Astrocyte of the spinal cord (primary cell): ENCODE results near the gene SELENOO.

Experiments used
- DNase-seq: peaks from one replicate; pipeline ENCODE4 v3.0.0; 2011; ENCODE audit warnings: low read depth, low spot score
- H3K4me3 ChIP-seq: 2 replicates; pipeline ENCODE4 v1.5.1; 2011; ENCODE audit warnings: low read depth, mild to moderate bottlenecking, low read length, moderate library complexity
- in situ Hi-C: cut with HindIII; loops from 2 replicates; pipeline ENCODE4 v1.10.0; 2017; ENCODE audit warnings: low sequenced_read_pairs
- TF ChIP-seq, protein P1 (sequence below): IDR thresholded peaks from 2 replicates; pipeline ENCODE4 v1.5.1; 2012; ENCODE audit warnings: low read depth, mild to moderate bottlenecking, low read length, inconsistent platforms

Gene SELENOO

DNA sequence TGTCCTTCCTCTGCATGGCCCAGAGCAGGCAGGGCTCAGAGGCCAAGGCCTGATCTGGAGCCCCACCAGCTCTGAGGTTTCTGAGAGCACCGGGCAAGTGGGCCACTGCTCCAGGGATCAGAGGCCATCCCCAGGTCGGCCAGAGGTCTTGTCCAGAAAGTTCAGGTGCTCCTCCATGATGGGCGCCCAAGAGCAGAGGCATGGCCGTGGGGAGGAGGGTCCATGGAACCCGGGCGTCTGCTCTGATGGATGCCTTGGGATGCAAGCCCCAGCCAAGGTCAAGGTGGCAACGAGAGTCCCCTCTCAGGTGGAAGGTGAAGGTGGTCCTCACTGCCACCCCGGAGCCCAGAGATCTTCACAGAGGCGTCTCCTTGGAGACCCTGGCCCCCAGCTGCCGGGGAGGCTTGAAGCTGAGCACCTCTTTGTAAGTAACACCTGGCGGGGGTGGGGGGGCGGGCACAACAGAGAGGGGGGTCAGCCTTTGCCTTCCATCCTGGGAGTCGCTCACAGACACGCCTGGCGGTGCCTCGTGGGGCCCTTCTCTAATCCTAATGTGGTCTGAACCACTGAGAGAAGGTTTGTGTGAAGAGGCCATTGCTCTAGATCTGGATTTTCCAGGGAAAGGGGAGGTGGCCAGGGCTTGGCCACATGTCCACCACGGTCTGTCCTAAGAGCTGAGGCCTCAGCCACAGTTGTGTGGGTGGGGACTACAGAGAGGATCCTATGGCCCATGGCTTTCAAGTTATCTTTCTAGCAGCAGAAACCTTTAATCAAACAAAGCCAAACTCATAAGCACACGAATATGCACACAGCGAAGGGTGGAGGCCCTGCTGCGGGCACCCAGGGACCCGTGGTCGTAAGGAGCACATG, 52.5 kb downstream of the SELENOO start:
- TF ChIP-seq, protein P1, sequence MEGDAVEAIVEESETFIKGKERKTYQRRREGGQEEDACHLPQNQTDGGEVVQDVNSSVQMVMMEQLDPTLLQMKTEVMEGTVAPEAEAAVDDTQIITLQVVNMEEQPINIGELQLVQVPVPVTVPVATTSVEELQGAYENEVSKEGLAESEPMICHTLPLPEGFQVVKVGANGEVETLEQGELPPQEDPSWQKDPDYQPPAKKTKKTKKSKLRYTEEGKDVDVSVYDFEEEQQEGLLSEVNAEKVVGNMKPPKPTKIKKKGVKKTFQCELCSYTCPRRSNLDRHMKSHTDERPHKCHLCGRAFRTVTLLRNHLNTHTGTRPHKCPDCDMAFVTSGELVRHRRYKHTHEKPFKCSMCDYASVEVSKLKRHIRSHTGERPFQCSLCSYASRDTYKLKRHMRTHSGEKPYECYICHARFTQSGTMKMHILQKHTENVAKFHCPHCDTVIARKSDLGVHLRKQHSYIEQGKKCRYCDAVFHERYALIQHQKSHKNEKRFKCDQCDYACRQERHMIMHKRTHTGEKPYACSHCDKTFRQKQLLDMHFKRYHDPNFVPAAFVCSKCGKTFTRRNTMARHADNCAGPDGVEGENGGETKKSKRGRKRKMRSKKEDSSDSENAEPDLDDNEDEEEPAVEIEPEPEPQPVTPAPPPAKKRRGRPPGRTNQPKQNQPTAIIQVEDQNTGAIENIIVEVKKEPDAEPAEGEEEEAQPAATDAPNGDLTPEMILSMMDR: no peak
- in situ Hi-C loops: no loop called here
- no peak overlapping the region for H3K4me3 ChIP-seq

DNA sequence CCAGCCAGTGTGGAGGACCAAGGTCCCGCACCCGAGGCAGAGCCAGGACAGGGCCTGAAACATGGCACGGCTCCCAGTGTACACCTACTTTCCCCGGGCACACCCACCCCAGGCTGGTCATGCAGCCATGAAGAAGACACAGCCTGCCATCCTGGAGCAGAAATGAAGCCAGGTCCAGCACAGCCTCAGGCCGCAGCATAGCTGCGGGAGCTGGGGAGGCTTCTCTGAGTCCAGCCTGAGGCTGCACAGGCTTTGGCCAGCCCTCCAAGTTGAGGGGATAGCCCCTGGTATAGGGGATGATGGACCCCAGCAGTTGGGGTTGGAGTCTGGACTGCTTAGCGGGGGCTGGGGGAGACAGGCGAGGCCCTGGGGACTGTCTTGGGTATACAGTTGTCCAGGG, 53.1 kb downstream of the SELENOO start:
- in situ Hi-C loops: no loop called here
- no peak overlapping the region for H3K4me3 ChIP-seq
- DNase-seq: no peak
- TF ChIP-seq, protein P1: no peak

More for the DNA sequence above, 52.5 kb downstream of the SELENOO start:
- no peak for DNase-seq

DNA sequence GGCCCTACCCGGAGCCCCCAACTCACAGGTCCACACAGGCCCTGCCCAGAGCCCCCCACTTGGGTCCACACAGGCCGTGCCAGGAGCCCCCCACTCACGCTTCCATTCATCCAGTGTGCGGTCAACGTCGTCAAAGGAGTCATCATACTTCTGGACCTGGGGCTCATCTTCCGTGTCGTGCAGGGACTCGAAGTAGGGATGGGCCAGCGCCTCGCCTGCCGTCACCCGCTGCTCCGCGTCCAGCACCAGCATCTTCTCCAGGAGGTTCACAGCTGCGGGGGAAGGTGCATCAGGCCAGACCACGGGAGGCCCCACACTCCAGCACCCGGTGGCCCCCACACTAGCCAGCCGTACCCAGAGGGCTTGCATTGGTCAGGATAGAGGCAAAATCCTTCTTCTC, 54.3 kb downstream of the SELENOO start:
- no peak overlapping the region for H3K4me3 ChIP-seq
- no peak for DNase-seq
- TF ChIP-seq, protein P1: no peak
- in situ Hi-C loops: no loop called here

DNA sequence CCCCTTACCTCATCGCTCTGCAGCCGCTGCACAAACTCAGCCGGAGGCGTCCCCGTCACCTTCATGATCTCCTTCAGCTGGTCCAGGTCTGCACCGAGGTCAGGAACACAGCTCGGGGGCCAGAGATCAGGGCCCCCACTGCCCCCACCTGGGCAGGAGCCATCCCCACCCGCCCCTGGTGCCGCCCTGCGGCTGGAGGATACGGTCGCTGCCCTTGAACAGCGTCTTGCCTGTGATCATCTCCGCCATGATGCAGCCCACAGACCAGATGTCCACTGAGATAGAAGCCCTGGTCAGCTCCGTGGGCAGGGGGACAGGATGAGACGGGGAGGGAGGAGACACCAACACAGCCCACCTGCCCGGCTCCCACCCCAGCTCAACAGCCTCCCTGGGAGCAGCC, 54.8 kb downstream of the SELENOO start:
- no peak for DNase-seq
- in situ Hi-C loops: no loop called here
- TF ChIP-seq, protein P1: no peak
- no peak overlapping the region for H3K4me3 ChIP-seq

DNA sequence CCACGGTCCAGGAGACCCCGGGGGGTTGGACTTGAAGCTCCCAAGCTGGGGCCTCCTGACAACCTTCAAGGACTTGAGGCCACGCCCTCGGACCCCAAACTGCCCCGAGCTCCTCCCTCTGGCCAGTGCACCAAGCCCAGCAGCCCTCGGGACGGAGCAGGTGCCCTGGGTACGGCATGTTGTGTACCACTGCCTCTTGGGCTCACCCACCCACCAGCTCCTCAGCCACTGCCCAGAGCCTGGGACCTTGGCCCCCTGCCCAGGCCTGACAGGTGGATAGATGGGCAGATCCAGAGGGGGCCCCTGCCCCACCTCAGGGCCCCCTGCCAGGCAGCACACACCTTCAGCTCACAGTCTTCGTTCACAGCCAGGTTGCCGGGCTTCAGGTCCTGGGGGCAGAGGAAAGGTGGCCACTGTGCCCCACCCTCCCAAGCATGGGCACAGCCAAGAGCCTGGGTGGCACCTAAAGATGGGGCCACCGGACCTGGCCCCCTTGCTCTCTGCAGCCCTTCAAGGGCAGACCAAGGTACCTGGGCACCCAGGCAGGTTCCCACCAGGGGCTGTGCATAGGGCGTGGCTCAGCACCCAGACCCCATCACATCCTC, 55.5 kb downstream of the SELENOO start:
- in situ Hi-C loops: no loop called here
- TF ChIP-seq, protein P1: no peak
- no peak for DNase-seq
- no peak overlapping the region for H3K4me3 ChIP-seq

DNA sequence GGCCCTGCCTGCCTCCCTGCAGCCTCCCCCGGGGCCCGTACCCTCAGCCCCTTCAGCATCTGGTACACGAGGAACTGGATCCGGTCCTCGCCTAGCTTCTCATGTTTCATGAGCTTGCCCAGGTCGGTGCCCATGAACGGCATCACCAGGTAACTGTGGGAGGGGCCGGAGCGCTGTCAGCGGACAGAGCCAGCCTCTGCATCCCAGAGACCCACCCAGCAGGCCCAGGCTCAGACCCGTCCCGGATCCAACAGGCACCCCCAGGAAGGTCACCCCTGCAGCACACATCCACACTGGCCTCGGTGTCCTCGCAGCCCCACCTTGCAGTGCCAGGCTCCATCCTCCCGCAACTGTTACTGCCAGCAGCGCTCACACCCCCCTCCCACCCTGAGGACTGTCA, 56.2 kb downstream of the SELENOO start:
- TF ChIP-seq, protein P1: no peak
- DNase-seq: no peak

More for the DNA sequence above, 56.2 kb downstream of the SELENOO start:
- no peak overlapping the region for H3K4me3 ChIP-seq
- in situ Hi-C loops: no loop called here
